NB4 (cell line): ENCODE results near the gene FAM83F.

Source experiments
- POLR2A ChIP-seq: IDR thresholded peaks from 2 replicates; pipeline ENCODE4 v1.6.1; 2011; ENCODE audit warnings: mild to moderate bottlenecking; ENCODE audit not compliant: insufficient read length; ENCODE audit errors: extremely low read depth
- TF ChIP-seq, protein P1 (sequence below): IDR thresholded peaks from one replicate; pipeline ENCODE4 v1.5.1; 2012; ENCODE audit warnings: low read depth, low read length
- TF ChIP-seq, protein P2 (sequence below): IDR thresholded peaks from 2 replicates; pipeline ENCODE4 v1.6.1; 2011; ENCODE audit warnings: low read depth, low read length

DNA sequence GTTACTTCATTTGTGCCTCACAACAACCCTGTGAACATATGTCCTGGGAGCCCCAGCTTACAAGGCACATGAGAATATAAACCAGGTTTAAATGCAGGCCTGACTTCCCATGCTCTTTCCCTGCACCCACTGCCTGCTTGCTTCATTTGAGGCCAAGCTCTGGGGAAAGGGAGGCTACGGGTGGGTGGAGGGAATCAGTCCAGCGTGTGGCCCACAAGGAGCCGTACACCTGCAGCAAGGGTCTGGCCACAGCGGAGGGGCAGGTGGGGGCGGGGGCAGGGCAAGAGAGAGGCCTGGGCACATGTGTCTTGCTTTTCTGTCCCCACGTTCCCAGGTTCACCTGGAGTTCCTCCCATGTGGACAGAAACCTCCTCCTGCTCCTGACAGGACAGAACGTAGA is 26.2 kb downstream of the FAM83F start:
- TF ChIP-seq, protein P1, sequence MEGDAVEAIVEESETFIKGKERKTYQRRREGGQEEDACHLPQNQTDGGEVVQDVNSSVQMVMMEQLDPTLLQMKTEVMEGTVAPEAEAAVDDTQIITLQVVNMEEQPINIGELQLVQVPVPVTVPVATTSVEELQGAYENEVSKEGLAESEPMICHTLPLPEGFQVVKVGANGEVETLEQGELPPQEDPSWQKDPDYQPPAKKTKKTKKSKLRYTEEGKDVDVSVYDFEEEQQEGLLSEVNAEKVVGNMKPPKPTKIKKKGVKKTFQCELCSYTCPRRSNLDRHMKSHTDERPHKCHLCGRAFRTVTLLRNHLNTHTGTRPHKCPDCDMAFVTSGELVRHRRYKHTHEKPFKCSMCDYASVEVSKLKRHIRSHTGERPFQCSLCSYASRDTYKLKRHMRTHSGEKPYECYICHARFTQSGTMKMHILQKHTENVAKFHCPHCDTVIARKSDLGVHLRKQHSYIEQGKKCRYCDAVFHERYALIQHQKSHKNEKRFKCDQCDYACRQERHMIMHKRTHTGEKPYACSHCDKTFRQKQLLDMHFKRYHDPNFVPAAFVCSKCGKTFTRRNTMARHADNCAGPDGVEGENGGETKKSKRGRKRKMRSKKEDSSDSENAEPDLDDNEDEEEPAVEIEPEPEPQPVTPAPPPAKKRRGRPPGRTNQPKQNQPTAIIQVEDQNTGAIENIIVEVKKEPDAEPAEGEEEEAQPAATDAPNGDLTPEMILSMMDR = no peak
- no peak for TF ChIP-seq POLR2A
- TF ChIP-seq, protein P2, sequence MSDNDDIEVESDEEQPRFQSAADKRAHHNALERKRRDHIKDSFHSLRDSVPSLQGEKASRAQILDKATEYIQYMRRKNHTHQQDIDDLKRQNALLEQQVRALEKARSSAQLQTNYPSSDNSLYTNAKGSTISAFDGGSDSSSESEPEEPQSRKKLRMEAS = no peak
